HUES48 (cell line): ENCODE measurements around the gene MPI.

Experiments used
- H3K27ac ChIP-seq: one replicate; pipeline ENCODE4 v1.7.0; 2013; ENCODE audit warnings: low read depth, low read length, inconsistent platforms
- H3K27me3 ChIP-seq: 2 replicates; pipeline ENCODE4 v1.6.1; 2013; ENCODE audit warnings: mild to moderate bottlenecking, low read length; ENCODE audit not compliant: control insufficient read depth, insufficient read depth
- H3K36me3 ChIP-seq: 2 replicates; pipeline ENCODE4 v1.6.1; 2013; ENCODE audit warnings: low read length; ENCODE audit not compliant: control insufficient read depth, insufficient read depth
- H3K4me1 ChIP-seq: 2 replicates; pipeline ENCODE4 v1.6.1; 2013; ENCODE audit warnings: mild to moderate bottlenecking, low read length; ENCODE audit not compliant: control insufficient read depth, insufficient read depth
- H3K4me3 ChIP-seq: 2 replicates; pipeline ENCODE4 v1.5.1; 2013; ENCODE audit warnings: mild to moderate bottlenecking, low read depth, low read length
- H3K9ac ChIP-seq: 2 replicates; pipeline ENCODE4 v1.6.1; 2013; ENCODE audit warnings: mild to moderate bottlenecking, low read depth, low read length, moderate library complexity
- H3K9me3 ChIP-seq: 2 replicates; pipeline ENCODE4 v1.6.1; 2013; ENCODE audit warnings: low read length; ENCODE audit not compliant: control insufficient read depth, insufficient read depth

The MPI gene

GRCh38 chr15:74865316-74865715 lies 24.5 kb upstream of the MPI start:
- Histone ChIP-seq H3K9me3 (no peaks in the 10 kb centered on the region), H3K4me3 (no peak overlapping the region), H3K4me1 (no peaks in the 10 kb centered on the region), H3K36me3 (peaks cover 15% of the 10 kb centered on the region), H3K27me3 (no peaks in the 10 kb centered on the region), H3K27ac (no peak overlapping the region), H3K9ac (no peak overlapping the region)

- Histone ChIP-seq H3K4me3 (no peak overlapping the region), H3K36me3 (peaks cover 15% of the 10 kb centered on the region), H3K4me1 (no peaks in the 10 kb centered on the region), H3K27ac (no peak overlapping the region), H3K27me3 (no peaks in the 10 kb centered on the region), H3K9ac (no peak overlapping the region), H3K9me3 (no peaks in the 10 kb centered on the region)
Measured at GRCh38 chr15:74866090-74866489, 23.8 kb upstream of the MPI start.

GRCh38 chr15:74867466-74868038 lies 22.3 kb upstream of the MPI start:
- Histone ChIP-seq H3K9me3 (no peaks in the 10 kb centered on the region), H3K27ac (no peak overlapping the region), H3K4me3 (no peak overlapping the region), H3K36me3 (peaks cover 15% of the 10 kb centered on the region), H3K9ac (no peak overlapping the region), H3K4me1 (no peaks in the 10 kb centered on the region), H3K27me3 (no peaks in the 10 kb centered on the region)

GRCh38 chr15:74868059-74868458 lies 21.8 kb upstream of the MPI start:
- H3K9ac ChIP-seq: no peak overlapping the region
- no peak overlapping the region for H3K27ac ChIP-seq
- H3K4me1 ChIP-seq: no peaks in the 10 kb centered on the region
- no peaks in the 10 kb centered on the region for H3K27me3 ChIP-seq
- H3K4me3 ChIP-seq: no peak overlapping the region
- no peaks in the 10 kb centered on the region for H3K9me3 ChIP-seq
- peaks cover 15% of the 10 kb centered on the region for H3K36me3 ChIP-seq

- no peaks in the 10 kb centered on the region for H3K27me3 ChIP-seq
- no peak overlapping the region for H3K27ac ChIP-seq
- no peak overlapping the region for H3K4me3 ChIP-seq
Measured at GRCh38 chr15:74869372-74869725, 20.5 kb upstream of the MPI start.

DNA sequence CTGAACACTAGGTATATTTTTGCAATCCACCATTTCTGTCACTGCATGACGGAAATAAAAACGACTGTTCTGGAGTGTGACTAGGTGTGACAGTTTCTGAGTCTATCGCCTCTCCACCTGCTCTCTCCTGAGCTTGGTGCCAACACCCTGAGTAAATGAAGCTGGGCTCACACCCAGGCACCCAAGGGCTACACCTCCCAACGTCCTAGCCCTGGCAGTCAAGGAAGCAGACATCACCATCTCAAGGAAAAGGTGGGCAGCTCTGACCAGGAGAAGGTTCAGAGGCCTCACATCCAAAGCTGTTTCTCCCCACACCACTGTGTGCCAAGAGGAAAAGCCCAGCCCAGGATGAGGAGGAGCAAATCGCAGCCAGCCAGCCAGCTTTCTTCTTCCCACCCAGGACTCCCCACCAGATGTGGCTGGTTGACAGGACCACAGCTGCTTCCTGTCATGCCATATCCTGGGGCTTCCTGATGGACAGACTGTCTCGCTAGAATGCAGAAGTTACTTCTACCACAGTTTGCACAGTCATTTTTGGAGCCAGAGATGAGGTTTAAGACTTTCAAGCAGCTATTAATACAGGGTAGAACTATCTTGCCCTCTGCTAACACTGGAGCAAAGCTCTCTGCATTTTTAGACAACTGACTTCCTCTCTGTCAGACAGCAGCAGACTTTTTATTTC lies 20.0 kb upstream of the MPI start:
- Histone ChIP-seq H3K27ac (no peak overlapping the region), H3K9ac (no peak overlapping the region), H3K36me3 (peaks cover 15% of the 10 kb centered on the region)

More at GRCh38 chr15:74869372-74869725, 20.5 kb upstream of the MPI start:
- H3K9ac ChIP-seq: no peak overlapping the region
- peaks cover 15% of the 10 kb centered on the region for H3K36me3 ChIP-seq
- H3K4me1 ChIP-seq: no peaks in the 10 kb centered on the region
- H3K9me3 ChIP-seq: no peaks in the 10 kb centered on the region

DNA sequence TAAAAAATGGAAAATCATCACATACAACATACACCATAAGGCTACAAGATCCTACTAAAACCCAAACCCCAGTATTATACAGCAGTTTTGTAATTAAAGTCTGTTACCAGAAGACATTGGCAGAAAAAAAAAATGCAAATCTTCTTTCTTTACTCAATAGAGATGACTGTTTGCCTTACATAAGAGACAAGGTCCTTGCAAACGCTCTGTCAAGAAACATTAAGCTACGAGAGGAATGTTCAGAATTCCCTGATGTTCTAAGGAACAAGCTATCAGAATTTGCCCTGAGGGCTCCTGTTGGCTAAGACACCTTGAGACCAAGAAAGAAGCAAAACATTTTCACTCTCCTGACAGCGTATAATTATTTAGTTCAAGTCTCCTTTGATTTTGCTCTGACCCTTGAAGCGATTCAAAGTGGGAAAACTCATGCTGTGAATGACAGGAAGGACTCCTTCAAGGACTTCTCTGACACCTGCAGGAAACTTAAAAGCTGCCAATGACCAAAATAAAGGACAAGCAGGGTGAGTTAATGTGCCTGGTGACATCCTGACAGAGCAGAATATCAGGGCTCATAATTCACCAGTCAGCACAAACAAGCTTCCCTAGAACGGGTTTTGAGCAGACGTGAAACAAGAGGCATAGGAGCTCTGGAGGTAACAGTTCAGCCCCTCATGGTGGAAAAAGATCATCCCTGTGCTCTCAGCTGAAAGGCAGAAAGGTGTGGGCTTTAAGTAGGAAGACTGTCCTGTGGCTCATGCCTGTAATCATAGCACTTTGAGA lies 19.2 kb upstream of the MPI start:
- Histone ChIP-seq H3K9ac (no peak overlapping the region), H3K9me3 (no peaks in the 10 kb centered on the region), H3K27ac (peak overlapping the region; percentile 23), H3K4me3 (no peak overlapping the region), H3K27me3 (no peaks in the 10 kb centered on the region), H3K4me1 (no peaks in the 10 kb centered on the region), H3K36me3 (peaks cover 15% of the 10 kb centered on the region)

More for the DNA sequence above, 20.0 kb upstream of the MPI start:
- Histone ChIP-seq H3K9me3 (no peaks in the 10 kb centered on the region), H3K4me1 (no peaks in the 10 kb centered on the region), H3K4me3 (no peak overlapping the region), H3K27me3 (no peaks in the 10 kb centered on the region)

GRCh38 chr15:74872702-74873035 lies 17.2 kb upstream of the MPI start:
- H3K27ac ChIP-seq: peak overlapping the region; percentile 94
- H3K9ac ChIP-seq: peak overlapping the region; percentile 95; the same call in 1 of the 2 replicates
- H3K27me3 ChIP-seq: no peaks in the 10 kb centered on the region
- no peaks in the 10 kb centered on the region for H3K4me1 ChIP-seq
- peak overlapping the region; percentile 95 for H3K4me3 ChIP-seq
- peaks cover 7% of the 10 kb centered on the region; the same call in 1 of the 2 replicates for H3K36me3 ChIP-seq
- no peaks in the 10 kb centered on the region for H3K9me3 ChIP-seq

DNA sequence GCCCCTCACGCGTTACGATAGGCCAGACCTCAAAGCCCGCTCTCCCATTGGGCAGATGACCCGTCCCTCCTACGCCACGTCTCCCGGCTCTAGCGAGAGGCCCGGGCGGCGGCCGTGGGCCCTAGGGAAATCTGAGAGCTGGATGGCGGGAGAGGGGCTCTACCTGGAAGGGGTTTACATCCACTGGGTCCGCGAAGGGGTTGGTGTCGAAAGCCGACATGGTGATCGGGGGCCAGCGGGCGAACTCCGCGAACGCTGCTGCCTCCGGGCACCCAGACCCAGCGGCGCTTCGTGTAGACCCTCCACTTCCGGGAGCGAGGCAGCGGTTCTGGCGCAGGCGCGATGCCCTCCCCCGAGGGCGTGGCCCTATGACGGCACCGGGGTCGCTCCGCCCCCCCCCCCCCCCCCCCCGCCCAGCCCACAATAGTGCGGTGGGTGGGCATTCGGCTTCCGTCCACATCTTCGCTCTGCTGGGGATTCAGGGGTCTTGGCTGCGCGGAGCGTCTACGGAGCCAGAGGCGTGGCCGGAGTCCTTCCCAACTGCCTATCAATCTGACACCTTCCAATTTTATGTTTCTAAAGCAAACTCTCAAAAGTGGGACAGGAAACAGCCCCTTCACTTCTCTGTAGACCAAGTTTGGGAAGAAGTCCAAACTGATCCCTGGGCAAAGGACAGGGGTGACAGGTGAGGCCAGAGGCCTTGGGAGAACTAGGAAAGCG lies 16.6 kb upstream of the MPI start, which contains the start of gene SCAMP2:
TSS of gene SCAMP2 (minus strand) at position 330 of the 720 bp plus-strand sequence. CDS start at position 220, 110 bp downstream.
- peaks cover 2% of the 10 kb centered on the region; the same call in 1 of the 2 replicates for H3K36me3 ChIP-seq
- H3K27me3 ChIP-seq: no peaks in the 10 kb centered on the region
- H3K4me1 ChIP-seq: no peaks in the 10 kb centered on the region
- H3K9ac ChIP-seq: peak within 1 kb of the TSS; percentile 95
- peak within 1 kb of the TSS; percentile 94 for H3K27ac ChIP-seq
- H3K4me3 ChIP-seq: peak within 1 kb of the TSS; percentile 95
- no peaks in the 10 kb centered on the region for H3K9me3 ChIP-seq

GRCh38 chr15:74873756-74874424 lies 16.0 kb upstream of the MPI start:
- Histone ChIP-seq H3K27me3 (no peaks in the 10 kb centered on the region), H3K9ac (no peak overlapping the region), H3K36me3 (no peaks in the 10 kb centered on the region; the same call in 1 of the 2 replicates), H3K9me3 (no peaks in the 10 kb centered on the region), H3K4me3 (peak overlapping the region; percentile 95), H3K27ac (peak overlapping the region; percentile 56), H3K4me1 (no peaks in the 10 kb centered on the region)
